ENCODE data around the gene SRRM4.
"Not testable (repeated sequence)": the region's sequence is repeated elsewhere in the genome, so short reads cannot be mapped to it uniquely, and the experiment has no call there.

Gene SRRM4

DNA sequence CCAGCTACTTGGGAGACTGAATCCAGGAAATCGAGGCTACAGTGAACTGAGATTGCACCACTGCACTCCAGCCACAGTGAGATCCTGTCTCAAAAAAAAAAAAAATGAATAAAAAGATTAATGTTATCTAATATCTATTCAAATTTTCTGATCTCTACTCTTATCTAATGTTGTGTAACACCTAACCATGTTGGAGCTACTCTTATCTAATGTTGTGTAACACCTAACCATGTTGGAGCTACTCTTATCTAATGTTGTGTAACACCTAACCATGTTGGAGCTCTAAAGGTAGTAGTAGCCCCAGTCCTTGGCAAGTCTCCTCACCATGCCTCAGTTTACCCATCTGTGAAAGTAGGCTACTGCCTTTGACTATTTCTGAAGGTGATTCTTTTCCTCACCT, 26.9 kb downstream of the SRRM4 start:
- not testable (repeated sequence) for DNase-seq (ENCODE audit: extremely low read depth in 1 of 2, low read depth in 1 of 2)

DNA sequence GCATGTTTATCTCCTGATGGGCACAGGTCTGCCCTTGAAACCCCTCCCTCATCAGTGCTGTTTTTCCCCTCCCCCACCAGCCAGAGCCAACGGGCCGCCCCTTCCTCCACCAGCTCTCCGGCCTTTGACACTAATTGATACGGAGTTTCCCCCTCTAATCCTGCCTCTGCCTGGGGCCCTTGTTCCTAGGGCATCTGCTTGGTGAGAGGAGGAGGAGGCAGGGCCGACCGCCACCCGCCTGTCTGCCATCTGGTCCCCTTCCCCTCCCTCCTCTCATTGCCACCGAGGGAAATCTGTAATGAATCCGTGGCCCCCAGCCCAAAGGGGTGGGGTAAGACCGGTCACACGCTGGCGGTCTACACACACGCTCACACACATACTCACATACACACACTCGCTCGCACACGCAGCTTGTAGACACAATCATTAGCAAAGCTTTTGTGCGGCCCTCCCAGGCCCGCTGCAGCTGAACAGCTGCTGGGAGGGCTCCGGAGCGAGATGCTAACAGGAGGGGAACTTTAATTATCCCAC, 27.4 kb downstream of the SRRM4 start:
- DNase-seq (ENCODE audit: extremely low read depth in 1 of 2, low read depth in 1 of 2) = no peak

- DNase-seq (ENCODE audit: extremely low read depth in 1 of 2, low read depth in 1 of 2) = no peak
These were observed 29.9 kb downstream of the SRRM4 start for GRCh38 chr12:119011231-119011630.

DNA sequence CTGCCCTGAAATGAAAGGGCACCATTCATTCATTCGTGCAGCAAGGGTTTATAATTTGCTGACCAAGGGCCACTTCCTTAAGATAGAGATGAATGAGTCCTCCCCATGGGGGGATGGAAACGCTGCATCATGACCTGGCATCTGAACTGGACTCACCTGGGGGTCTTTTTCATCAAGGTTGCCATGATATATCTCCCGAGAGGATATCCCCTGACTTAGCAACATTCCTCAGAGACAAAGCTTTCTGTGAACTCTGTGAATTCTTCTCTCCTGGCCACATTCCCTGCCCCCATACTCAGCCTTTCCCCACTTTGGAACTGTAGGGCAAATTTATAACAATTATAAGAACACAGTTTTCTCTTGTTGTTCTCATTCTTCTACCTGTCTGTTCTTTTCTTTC, 30.8 kb downstream of the SRRM4 start:
- no peak for DNase-seq (ENCODE audit: extremely low read depth in 1 of 2, low read depth in 1 of 2)

DNA sequence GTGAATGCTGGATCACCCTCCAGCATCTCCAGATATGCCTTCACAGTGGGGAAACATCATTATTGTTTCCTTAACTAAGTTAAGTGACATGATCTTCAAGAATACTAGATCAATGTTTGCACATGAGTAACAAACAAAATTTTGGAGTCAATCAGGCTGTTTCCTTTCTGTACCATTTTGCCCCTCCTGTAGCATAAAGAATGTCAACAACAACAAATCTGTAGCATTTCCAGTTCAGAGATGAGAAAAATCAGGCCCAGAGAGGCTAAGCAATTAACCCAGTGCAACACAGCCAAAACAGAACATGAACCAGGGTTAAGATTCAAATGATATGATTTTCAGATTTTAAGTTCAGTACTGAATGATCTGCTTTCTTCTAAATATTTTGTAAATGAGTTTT, 31.7 kb downstream of the SRRM4 start:
- DNase-seq (ENCODE audit: extremely low read depth in 1 of 2, low read depth in 1 of 2) = no peak

DNA sequence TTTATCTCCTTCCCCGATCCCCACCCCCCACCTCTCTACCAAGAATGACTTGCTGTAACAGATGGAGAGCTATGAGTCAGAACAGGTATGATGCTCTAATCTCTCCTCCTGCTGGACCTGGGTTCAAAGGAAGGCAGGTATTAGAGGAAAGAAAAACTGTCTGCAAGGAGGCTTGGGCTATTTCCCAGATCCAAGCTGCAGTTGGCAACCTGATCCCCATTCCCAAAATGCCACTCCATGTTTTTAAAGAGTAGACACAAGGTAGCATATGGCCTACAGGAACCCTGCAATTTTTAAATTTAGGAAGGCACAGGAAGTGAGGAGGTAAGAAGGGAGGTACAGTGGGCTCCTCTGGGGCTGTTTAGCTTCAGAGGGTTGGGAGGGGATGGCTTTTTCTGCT, 33.0 kb downstream of the SRRM4 start:
- DNase-seq (ENCODE audit: extremely low read depth in 1 of 2, low read depth in 1 of 2) = no peak

DNA sequence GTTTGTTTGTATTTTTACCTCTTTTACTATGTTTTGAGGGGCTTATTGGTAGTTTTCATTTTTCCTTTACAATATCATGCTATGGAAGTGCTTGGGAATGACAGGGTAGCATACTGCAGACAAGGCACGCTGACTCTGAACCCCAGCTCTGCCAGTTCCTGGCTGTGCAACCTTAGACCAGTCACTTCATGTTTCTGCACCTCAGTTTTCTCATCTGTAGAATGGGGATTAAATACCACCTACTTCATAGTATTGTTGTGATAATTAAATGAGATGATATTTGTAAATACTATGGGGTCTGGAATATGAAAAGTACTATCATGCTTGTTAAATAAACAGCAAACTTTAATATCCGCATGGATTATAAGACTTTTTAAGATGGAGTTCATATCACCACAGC, 35.4 kb downstream of the SRRM4 start:
- DNase-seq (ENCODE audit: extremely low read depth in 1 of 2, low read depth in 1 of 2) = no peak

DNA sequence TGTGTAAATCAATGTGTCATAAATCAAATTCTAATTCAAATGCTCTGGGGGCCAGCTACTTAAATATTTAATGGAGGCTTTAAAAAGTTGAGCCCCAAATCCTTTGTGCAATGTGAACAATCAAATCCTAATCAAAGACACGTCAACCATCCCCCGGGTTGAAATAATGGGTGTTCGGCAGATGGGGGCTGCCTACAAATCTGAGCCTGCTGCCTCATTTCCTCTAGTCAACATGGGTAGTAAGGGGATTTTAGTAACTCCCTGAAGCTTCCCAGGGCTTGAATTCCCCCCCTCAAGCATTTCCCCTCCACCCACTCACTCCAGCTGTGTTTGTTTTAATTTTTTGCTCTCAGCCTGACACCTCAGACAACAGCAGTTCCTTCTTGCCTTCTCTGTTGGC, 37.8 kb downstream of the SRRM4 start:
- DNase-seq (ENCODE audit: extremely low read depth in 1 of 2, low read depth in 1 of 2) = no peak

- DNase-seq (ENCODE audit: extremely low read depth in 1 of 2, low read depth in 1 of 2) = no peak
These were observed 39.3 kb downstream of the SRRM4 start for GRCh38 chr12:119020406-119021360.

DNA sequence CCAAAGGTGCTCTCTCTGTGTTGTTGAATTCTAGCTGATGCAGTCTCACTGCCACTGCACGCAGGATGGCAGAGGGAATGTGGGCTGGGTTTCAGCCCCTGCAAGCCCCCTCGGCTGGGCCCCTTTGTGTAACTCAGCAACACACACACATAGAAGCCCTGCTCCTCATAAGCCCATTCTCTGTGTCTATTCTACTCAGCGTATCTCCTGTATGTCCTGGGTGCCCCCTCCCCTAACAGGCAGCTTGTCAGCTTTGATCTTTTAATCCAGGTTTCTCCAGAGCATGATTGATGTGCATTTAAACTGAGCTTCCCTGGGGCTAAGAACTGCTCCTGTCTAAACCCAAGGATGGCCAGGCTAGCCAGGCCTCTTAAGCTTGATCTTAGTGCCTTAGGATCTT, 43.0 kb downstream of the SRRM4 start:
- no peak for DNase-seq (ENCODE audit: extremely low read depth in 1 of 2, low read depth in 1 of 2)

DNA sequence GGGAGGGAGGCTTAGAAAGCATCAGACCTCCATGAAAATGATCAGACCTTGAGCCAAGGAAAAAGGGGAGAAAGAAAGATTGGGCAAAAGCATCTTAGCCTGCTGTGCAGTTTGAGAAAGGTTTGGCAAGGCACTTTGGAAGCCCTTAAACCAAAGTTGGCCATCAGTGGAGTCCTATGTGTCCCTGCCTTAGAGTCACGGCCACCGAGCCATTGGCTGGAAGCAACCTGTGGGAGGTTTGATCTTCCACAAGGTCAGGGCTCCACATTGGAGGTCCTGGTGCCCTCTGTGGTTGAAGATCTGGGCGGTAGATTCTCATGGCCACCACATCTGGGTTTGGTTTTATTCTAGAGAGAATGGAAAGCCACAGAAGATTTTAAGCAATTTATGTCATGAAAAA, 44.4 kb downstream of the SRRM4 start:
- DNase-seq (ENCODE audit: extremely low read depth in 1 of 2, low read depth in 1 of 2) = no peak

GRCh38 chr12:119033332-119033731, 52.0 kb downstream of the SRRM4 start:
- DNase-seq (ENCODE audit: extremely low read depth in 1 of 2, low read depth in 1 of 2) = not testable (repeated sequence)

DNA sequence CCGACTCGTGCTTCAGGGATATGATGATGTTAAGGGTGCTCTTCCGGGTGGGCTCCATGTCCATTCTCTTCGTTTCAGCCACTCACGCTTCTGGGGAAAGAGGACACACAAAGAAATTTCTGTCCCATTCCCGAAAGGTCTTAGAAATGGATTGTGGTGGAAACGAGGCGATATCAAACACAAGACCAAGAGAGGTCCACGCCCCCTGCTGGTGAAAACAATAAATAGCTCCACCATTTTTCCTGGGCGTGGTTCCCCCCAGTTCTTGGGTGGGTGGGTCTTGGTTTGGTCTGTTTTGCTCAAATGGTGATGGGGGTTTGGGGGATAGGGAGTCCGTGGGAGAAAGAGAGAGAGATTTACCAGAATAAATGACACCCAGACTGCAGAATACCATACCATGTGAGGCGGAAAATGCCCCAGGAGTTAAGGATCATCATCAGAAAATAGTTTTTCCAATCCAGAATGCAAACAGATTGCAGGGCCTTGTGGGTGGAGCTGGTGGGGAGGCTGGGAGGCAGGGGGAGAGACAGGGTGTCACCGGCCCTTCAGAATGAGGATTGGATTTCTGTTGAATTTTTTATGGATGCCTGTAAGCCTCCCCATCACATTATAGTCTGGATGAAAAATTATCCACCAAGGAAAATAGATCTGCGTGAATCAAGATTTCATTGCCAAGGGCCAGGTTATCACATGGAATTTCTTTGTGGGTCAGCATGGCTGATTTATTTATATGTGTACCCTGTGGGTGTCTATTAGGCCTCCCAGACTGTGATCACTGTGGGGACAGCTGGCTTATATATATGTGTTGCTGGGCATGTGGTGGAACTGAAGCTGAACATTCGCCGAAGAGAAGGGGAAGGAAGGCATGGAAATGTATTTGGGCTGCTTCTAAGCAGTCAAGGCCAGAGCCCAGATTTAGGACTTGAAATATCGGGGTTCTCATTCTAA, 55.8 kb downstream of the SRRM4 start:
- DNase-seq (ENCODE audit: extremely low read depth in 1 of 2, low read depth in 1 of 2) = no peak

GRCh38 chr12:119044094-119044493, 62.8 kb downstream of the SRRM4 start:
- DNase-seq (ENCODE audit: extremely low read depth in 1 of 2, low read depth in 1 of 2) = no peak

- DNase-seq (ENCODE audit: extremely low read depth in 1 of 2, low read depth in 1 of 2) = no peak
These were observed 66.3 kb downstream of the SRRM4 start for GRCh38 chr12:119047641-119048040.

DNA sequence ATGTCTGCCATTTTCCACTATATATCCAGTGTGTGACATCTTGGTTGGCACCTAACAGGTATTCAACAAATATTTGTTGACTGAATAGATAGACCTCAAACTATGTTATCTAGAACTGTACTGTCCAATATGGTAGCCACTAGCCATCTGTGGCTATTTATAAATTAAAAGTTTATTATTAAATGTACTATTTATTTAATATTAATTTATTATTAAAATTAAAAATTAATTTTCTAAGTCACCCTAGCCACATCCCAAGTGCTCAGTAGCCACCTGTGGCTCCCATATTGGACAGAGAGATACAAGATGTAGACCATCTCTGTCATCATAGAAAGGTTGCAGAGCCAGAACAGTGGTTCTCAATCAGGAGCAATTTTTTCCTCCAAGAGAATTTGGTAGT, 69.3 kb downstream of the SRRM4 start:
- DNase-seq (ENCODE audit: extremely low read depth in 1 of 2, low read depth in 1 of 2) = no peak

- no peak for DNase-seq (ENCODE audit: extremely low read depth in 1 of 2, low read depth in 1 of 2)
These were observed 70.1 kb downstream of the SRRM4 start for GRCh38 chr12:119051474-119051873.

GRCh38 chr12:119052001-119052400, 70.7 kb downstream of the SRRM4 start:
- no peak for DNase-seq (ENCODE audit: extremely low read depth in 1 of 2, low read depth in 1 of 2)

GRCh38 chr12:119055977-119056376, 74.6 kb downstream of the SRRM4 start:
- DNase-seq (ENCODE audit: extremely low read depth in 1 of 2, low read depth in 1 of 2) = no peak

GRCh38 chr12:119060847-119061796, 79.8 kb downstream of the SRRM4 start:
- no peak for DNase-seq (ENCODE audit: extremely low read depth in 1 of 2, low read depth in 1 of 2)

All from stimulated activated CD8-positive, alpha-beta memory T cell treated with anti-CD3 and anti-CD28 coated beads, Interleukin-7, amount 100 ng/mL, for 48 hours (primary cell).